Measurements from ENCODE around the gene WHRN. TPM values are rescaled to one million over a fixed set of nuclear protein-coding genes. Genes with fewer than 3 reads are reported as not detected.

Gene WHRN
- total RNA-seq, 4 donors from 2014 or later, result 8.1 to 12.6 (median 10.7) TPM

DNA sequence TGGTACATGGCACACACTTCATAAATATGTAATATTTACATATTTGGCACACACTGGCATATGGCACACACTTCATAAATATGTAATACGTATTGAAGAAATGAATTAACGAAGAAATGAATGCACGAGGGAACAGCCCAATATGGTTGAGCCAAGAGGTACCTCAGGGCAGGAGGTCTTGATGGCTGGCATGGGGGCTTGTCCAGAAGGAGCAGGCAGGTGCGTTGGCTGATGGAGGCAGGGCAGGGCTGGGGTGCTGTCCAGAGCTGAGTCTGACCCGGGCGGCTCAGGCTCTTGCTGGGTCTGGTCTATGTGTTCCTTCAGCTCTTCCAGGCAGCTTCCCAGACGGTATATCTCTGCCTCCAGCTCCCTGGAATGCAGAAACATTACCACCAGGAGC lies 143.7 kb downstream of the WHRN start:
- Histone ChIP-seq H3K36me3 (peaks cover 48 to 100% (median 79%) of the 10 kb centered on the region in 4 donors), H3K4me1 (peaks cover 0 to 5% (median 1%) of the 10 kb centered on the region in 4 donors), H3K27ac (replicated peaks in 1 of 4) (no peak overlapping the region), H3K4me3 (no peak overlapping the region), H3K27me3 (no peaks in the 10 kb centered on the region), H3K9me3 (no peaks in the 10 kb centered on the region)
- DNase-seq (ENCODE audit: extremely low spot score), result no peak
- intact Hi-C loops (cut with DNase I), result no loop called here
- 91% methylated on average over 7 of the region's 7 CpGs for WGBS
- TF ChIP-seq, protein P1, sequence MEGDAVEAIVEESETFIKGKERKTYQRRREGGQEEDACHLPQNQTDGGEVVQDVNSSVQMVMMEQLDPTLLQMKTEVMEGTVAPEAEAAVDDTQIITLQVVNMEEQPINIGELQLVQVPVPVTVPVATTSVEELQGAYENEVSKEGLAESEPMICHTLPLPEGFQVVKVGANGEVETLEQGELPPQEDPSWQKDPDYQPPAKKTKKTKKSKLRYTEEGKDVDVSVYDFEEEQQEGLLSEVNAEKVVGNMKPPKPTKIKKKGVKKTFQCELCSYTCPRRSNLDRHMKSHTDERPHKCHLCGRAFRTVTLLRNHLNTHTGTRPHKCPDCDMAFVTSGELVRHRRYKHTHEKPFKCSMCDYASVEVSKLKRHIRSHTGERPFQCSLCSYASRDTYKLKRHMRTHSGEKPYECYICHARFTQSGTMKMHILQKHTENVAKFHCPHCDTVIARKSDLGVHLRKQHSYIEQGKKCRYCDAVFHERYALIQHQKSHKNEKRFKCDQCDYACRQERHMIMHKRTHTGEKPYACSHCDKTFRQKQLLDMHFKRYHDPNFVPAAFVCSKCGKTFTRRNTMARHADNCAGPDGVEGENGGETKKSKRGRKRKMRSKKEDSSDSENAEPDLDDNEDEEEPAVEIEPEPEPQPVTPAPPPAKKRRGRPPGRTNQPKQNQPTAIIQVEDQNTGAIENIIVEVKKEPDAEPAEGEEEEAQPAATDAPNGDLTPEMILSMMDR (IDR thresholded peaks at IDR 0.05), result no peak
- TF ChIP-seq EP300 (IDR thresholded peaks at IDR 0.05), result no peak
- no peak for TF ChIP-seq POLR2AphosphoS5 (IDR thresholded peaks at IDR 0.05)
- no peak for TF ChIP-seq POLR2A (IDR thresholded peaks at IDR 0.05; ENCODE audit: low read depth)

DNA sequence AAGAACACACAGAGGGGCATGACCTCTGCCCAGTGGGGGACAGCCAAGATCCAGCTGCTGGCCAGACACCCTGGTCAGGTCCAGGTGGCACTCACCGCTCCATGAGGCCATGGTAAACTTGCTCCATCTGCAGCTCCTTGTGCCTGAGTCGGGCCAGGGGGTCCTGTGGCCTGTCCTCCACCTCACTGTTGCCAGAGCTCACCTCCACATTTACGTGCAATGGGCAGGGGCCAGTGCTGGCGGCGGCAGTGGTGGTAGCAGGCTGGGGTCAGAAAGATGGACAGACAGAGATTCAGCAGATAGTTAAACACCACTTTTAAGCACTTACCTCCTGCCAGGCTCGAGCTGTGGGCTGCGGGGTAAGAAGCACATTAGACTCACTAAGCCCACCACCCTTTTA lies 145.5 kb downstream of the WHRN start:
- Histone ChIP-seq H3K4me3 (no peak overlapping the region), H3K36me3 (peaks cover 64 to 100% (median 95%) of the 10 kb centered on the region in 4 donors), H3K4me1 (peaks cover 0 to 5% (median 1%) of the 10 kb centered on the region in 4 donors), H3K27ac (replicated peaks in 1 of 4) (no peak overlapping the region), H3K27me3 (no peaks in the 10 kb centered on the region), H3K9me3 (no peaks in the 10 kb centered on the region)
- no peak for DNase-seq (ENCODE audit: extremely low spot score)
- 87% methylated on average over 4 of the region's 7 CpGs for WGBS
- intact Hi-C loops (cut with DNase I), result no loop called here
- TF ChIP-seq, protein P1 (IDR thresholded peaks at IDR 0.05), result no peak
- no peak for TF ChIP-seq POLR2AphosphoS5 (IDR thresholded peaks at IDR 0.05)
- no peak for TF ChIP-seq POLR2A (IDR thresholded peaks at IDR 0.05; ENCODE audit: low read depth)
- no peak for TF ChIP-seq EP300 (IDR thresholded peaks at IDR 0.05)

DNA sequence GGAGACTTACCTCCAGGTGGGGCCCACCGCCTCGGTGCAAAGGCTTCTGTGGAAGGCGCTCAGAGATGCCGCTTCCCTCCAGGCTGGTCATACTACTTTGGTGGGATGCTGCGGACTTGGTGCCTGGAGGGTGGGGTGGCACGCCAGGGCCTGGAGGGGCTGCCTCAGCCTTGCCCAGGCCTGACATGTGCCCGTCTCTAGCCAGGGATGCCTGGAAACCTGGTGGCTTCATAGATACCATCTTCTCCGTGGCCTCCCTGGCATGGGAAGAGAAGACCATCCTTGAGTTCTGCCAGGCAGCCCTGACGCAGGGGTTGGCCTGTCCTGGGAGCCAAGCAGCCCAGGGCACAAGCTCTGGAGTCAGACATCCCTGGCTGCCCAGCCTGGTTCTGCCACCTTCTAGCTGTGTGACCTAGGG lies 147.4 kb downstream of the WHRN start:
- H3K9me3 ChIP-seq, result no peaks in the 10 kb centered on the region
- intact Hi-C loops (cut with DNase I), result no loop called here
- 95% methylated on average over 3 of the region's 9 CpGs for whole genome bisulfite sequencing
- H3K4me1 ChIP-seq, result no peaks in the 10 kb centered on the region
- H3K4me3 ChIP-seq, result no peak overlapping the region
- TF ChIP-seq, protein P1 (IDR thresholded peaks at IDR 0.05), result no peak
- TF ChIP-seq POLR2A (IDR thresholded peaks at IDR 0.05; ENCODE audit: low read depth) (no peak), POLR2AphosphoS5 (IDR thresholded peaks at IDR 0.05) (no peak), EP300 (IDR thresholded peaks at IDR 0.05) (no peak)
- no peak for DNase-seq (ENCODE audit: extremely low spot score)
- no peaks in the 10 kb centered on the region for H3K27me3 ChIP-seq
- peaks cover 76 to 97% (median 86%) of the 10 kb centered on the region in 4 donors for H3K36me3 ChIP-seq
- no peak overlapping the region for H3K27ac ChIP-seq (replicated peaks in 1 of 4)

DNA sequence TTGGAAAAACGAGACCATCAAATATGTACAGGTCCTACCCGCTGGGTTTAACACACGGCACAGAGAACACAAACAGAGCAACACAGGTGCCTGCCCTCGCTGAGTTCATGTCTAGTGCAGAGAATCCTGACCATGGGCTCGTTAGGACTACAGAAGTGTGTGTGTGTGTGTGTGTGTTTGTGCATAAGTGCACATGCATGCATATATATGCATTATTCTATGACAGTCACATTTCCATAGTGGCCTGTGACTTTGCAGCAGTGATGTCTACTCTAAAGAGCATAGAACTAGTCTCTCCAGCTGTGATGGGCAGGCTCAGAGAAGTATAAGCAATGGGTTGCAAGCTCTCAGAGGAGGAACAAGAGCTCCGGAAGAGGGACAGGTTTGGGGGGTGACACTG lies 147.9 kb downstream of the WHRN start:
- intact Hi-C loops (cut with DNase I), result no loop called here
- Histone ChIP-seq H3K27ac (replicated peaks in 1 of 4) (no peak overlapping the region), H3K27me3 (no peaks in the 10 kb centered on the region), H3K4me1 (peaks cover 0 to 3% (median 0%) of the 10 kb centered on the region in 4 donors), H3K9me3 (no peaks in the 10 kb centered on the region), H3K4me3 (no peak overlapping the region), H3K36me3 (peaks cover 73 to 97% (median 84%) of the 10 kb centered on the region in 4 donors)
- 87% methylated on average over 6 of the region's 6 CpGs for WGBS
- TF ChIP-seq EP300 (IDR thresholded peaks at IDR 0.05), result no peak
- no peak for TF ChIP-seq POLR2A (IDR thresholded peaks at IDR 0.05; ENCODE audit: low read depth)
- no peak for TF ChIP-seq POLR2AphosphoS5 (IDR thresholded peaks at IDR 0.05)
- TF ChIP-seq, protein P1 (IDR thresholded peaks at IDR 0.05), result no peak
- no peak for DNase-seq (ENCODE audit: extremely low spot score)

DNA sequence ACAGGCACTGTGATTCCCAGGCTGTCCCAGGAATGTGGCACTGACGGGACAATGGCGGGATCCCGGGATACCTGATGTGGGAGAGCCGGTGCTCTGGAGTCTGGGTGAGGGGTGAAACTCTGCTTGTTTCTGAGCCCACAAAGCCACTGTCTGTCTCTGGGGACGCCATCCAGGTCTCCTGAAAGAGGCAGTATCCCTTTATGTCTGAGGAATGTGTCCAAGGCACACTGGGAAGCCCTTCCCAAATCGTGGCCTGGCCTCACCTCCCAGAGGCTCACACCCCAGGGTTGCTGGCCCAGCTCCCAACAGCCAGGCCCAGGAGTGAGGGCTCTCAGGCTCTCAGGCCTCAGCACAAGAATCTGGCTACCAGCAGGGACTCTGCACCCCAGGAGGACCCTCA lies 148.5 kb downstream of the WHRN start:
- no peak overlapping the region for H3K4me3 ChIP-seq
- TF ChIP-seq POLR2AphosphoS5 (IDR thresholded peaks at IDR 0.05) (no peak), EP300 (IDR thresholded peaks at IDR 0.05) (no peak), POLR2A (IDR thresholded peaks at IDR 0.05; ENCODE audit: low read depth) (no peak)
- TF ChIP-seq, protein P1 (IDR thresholded peaks at IDR 0.05), result no peak
- H3K9me3 ChIP-seq, result no peaks in the 10 kb centered on the region
- 100% methylated on average over 3 of the region's 6 CpGs for WGBS
- H3K36me3 ChIP-seq, result peaks cover 68 to 97% (median 79%) of the 10 kb centered on the region in 4 donors
- no peak for DNase-seq (ENCODE audit: extremely low spot score)
- no peaks in the 10 kb centered on the region for H3K27me3 ChIP-seq
- peaks cover 0 to 9% (median 0%) of the 10 kb centered on the region in 4 donors for H3K4me1 ChIP-seq
- intact Hi-C loops (cut with DNase I), result no loop called here
- no peak overlapping the region for H3K27ac ChIP-seq (replicated peaks in 1 of 4)
